GM23248 (cell line): ENCODE measurements around the gene PRPF40B.

ENCODE experiments used
- EZH2 ChIP-seq: fragments of 200-600 bp; sonication (generic); IDR thresholded peaks from 2 replicates; pipeline ENCODE4 v1.6.1; 2018; ENCODE audit warnings: antibody characterized with exemption, mild to moderate bottlenecking; ENCODE audit not compliant: insufficient read depth, poor library complexity, severe bottlenecking
- EZH2phosphoT487 ChIP-seq: fragments of 200-600 bp; sonication (generic); IDR thresholded peaks from 2 replicates; pipeline ENCODE4 v1.6.1; 2018; ENCODE audit warnings: antibody characterized with exemption, moderate library complexity, mild to moderate bottlenecking, low read depth; ENCODE audit not compliant: insufficient read depth

GRCh38 chr12:49621651-49622500, 1.5 kb upstream of the PRPF40B start:
- TF ChIP-seq EZH2: no peak
- no peak for TF ChIP-seq EZH2phosphoT487
